Small intestine (tissue), 7 donors: ENCODE measurements around the gene PRIM2. TPM values are rescaled to one million over a fixed set of nuclear protein-coding genes. Genes with fewer than 3 reads are reported as not detected.
"Not testable (repeated sequence)": the region's sequence is repeated elsewhere in the genome, so short reads cannot be mapped to it uniquely, and the experiment has no call there.

Experiments
- DNase-seq, 2 donors: peaks; one replicate each; pipeline versions ENCODE4 v3.0.0 to v3.0.0-alpha.2; 2013
- FAIRE-seq: peaks from 2 replicates; lab custom pipeline; 2012; peaks lifted over from hg19 to GRCh38; lab: Jason Lieb, UNC
- H3K27ac ChIP-seq, 3 donors: one replicate each; pipeline ENCODE4 v1.5.1; 2013; ENCODE audit warnings: low read length in 2 of 3, mild to moderate bottlenecking in 2 of 3, control low read depth in 1 of 3, inconsistent platforms in 1 of 3, low read depth in 1 of 3, moderate library complexity in 1 of 3
- H3K27me3 ChIP-seq, 3 donors: one replicate each; pipeline ENCODE4 v1.6.1; 2013; ENCODE audit warnings: low read length in 3 of 3, inconsistent platforms in 1 of 3; ENCODE audit not compliant: control insufficient read depth in 3 of 3, insufficient read depth in 3 of 3
- H3K36me3 ChIP-seq, 3 donors: one replicate each; pipeline ENCODE4 v1.6.1; 2013; ENCODE audit warnings: low read length in 3 of 3, inconsistent platforms in 1 of 3, low read depth in 1 of 3, mild to moderate bottlenecking in 1 of 3, moderate library complexity in 1 of 3; ENCODE audit not compliant: control insufficient read depth in 3 of 3, insufficient read depth in 2 of 3
- H3K4me1 ChIP-seq, 3 donors: one replicate each; pipeline ENCODE4 v1.6.1; 2013; ENCODE audit warnings: low read length in 2 of 3, inconsistent platforms in 1 of 3, low read depth in 1 of 3, mild to moderate bottlenecking in 1 of 3, moderate library complexity in 1 of 3; ENCODE audit not compliant: control insufficient read depth in 3 of 3, insufficient read depth in 2 of 3
- H3K4me3 ChIP-seq, 3 donors: one replicate each; pipeline ENCODE4 v1.5.1; 2013; ENCODE audit warnings: low read length in 3 of 3, control low read depth in 1 of 3, inconsistent platforms in 1 of 3, low read depth in 1 of 3, mild to moderate bottlenecking in 1 of 3, moderate library complexity in 1 of 3
- H3K9me3 ChIP-seq, 2 donors: one replicate each; pipeline ENCODE4 v1.6.1; 2013; ENCODE audit warnings: low read depth in 1 of 2, low read length in 1 of 2; ENCODE audit not compliant: control insufficient read depth in 2 of 2, insufficient read depth in 1 of 2
- WGBS, 3 donors: extraction: QIAGEN DNeasy Blood & Tissue Kit; methylation state at CpG; one replicate each; pipeline ENCODE4 v1.1.7; 2013; 5-methylcytosine and 5-hydroxymethylcytosine counted together
- polyA plus RNA-seq, 4 donors: library from polyadenylated mRNA; stranded (reverse) in 3 of 4; unstranded in 1 of 4; fragments of 200-250 nt in 3 of 4; fragments of 120-200 nt in 1 of 4; gene quantifications; one replicate each; pipeline versions ENCODE4 v1.2.1 to v1.2.3, GENCODE V29; 2013
- donor health status: healthy with polysubstance abuse.
- donor health status: control.
- donor health status: control.
- donor health status: Bipolar disorder and iron deficiency.
- donor health status: healthy.

Gene PRIM2
- polyA plus RNA-seq, 4 donors, result 2.7 to 9.7 (median 5.9) TPM

DNA sequence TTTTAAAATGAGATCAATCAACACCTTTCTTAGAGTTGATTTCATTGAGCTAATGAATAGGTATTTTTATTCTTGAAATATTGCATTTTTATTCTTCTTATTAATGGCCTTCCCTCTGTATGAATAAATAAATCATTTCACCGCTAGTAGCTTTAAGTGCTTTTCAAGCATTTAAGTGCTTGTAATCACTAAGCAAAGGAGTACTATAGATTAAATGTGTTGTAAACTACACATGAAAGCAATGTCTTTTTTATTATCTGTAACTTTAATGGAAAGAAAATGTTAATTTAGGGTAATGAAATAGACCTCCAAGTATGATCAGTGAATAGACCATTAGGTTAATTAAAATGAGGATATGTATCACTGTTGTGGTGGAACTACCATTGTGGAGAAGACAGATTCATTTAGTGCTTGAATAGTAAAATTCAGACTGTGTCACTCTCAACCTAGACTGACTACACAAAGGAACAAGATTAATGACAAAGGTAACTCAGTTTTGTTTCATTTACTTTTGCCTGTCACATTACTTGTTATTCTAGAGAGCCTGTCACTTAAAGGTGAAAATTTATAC is 132.2 kb downstream of the PRIM2 start:
- H3K4me1 ChIP-seq, DNase-seq, H3K27ac ChIP-seq, H3K36me3 ChIP-seq, H3K9me3 ChIP-seq, H3K27me3 ChIP-seq, H3K4me3 ChIP-seq, FAIRE-seq: not testable (repeated sequence)
- WGBS, 3 donors, result 93 to 96% (median 95%) methylated on average over 1 of the region's 1 CpG

DNA sequence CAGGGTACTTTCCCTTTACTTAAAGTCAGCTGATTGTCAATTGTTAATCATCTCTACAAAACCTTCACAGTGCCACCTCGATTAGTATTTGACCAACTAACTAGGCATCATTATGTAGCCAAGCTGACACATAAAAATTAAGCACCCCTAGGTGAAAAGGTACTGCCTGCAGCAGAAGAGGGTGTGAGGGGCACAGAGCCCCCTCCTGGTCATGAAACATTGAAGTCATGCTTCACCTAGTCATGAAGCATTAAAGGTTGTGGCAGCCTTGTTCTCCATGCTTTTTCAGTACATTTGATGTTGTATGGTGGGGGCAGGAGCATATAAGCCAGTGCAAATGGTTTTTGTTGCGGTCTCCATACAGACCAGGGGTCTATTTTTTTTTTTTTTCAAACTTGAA is 142.4 kb downstream of the PRIM2 start:
- H3K4me1 ChIP-seq, H3K36me3 ChIP-seq, H3K27me3 ChIP-seq, DNase-seq, FAIRE-seq, H3K27ac ChIP-seq, H3K4me3 ChIP-seq, H3K9me3 ChIP-seq: not testable (repeated sequence)
- 80 to 89% (median 88%) methylated on average over 2 of the region's 2 CpGs for WGBS, 3 donors

DNA sequence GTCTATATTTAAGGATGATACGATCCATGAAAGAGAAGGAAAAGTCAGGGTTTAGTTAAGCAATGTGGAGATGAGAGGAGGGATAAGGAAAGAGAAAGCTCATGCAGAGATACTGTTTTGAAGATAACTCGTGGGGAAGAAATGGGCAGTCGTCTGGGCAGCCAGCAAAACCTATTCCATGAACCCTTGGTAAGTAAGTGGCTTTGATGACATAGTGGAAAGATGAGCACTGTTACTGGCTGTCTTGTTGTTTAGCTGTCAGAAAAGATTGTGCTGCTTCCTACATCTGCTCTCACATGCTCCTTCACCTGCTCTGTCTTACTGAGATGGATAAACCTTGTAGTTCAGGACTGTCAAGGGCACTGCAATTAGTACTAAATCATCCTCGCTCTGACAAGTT is 143.6 kb downstream of the PRIM2 start:
- WGBS, 3 donors, result 78 to 91% (median 83%) methylated on average over 4 of the region's 4 CpGs
- H3K27ac ChIP-seq, H3K27me3 ChIP-seq, H3K36me3 ChIP-seq, DNase-seq, H3K4me1 ChIP-seq, FAIRE-seq, H3K9me3 ChIP-seq, H3K4me3 ChIP-seq: not testable (repeated sequence)

DNA sequence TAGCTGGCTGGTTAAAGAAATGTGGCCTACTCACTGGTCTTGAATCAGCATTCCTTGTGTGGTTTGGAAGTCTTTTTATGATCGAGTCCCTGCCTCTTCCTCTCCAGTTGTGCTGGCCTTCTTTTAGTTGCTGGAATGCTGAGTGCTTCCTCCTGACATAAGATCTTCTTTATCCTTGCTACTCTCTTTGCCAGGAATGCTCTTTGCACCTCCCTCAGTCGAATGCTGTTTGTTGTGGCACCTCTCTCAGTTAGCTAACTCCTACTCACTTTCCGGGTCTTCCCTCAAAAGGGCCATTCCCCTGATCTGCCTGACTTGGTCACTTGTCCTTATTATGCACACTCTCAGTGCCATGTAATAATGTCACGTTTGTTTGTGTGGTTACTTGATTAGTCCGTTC is 146.4 kb downstream of the PRIM2 start:
- H3K36me3 ChIP-seq, H3K27me3 ChIP-seq, FAIRE-seq, H3K27ac ChIP-seq, DNase-seq, H3K9me3 ChIP-seq, H3K4me1 ChIP-seq, H3K4me3 ChIP-seq: not testable (repeated sequence)
- WGBS, 3 donors, result 79 to 86% (median 86%) methylated on average over 5 of the region's 5 CpGs

DNA sequence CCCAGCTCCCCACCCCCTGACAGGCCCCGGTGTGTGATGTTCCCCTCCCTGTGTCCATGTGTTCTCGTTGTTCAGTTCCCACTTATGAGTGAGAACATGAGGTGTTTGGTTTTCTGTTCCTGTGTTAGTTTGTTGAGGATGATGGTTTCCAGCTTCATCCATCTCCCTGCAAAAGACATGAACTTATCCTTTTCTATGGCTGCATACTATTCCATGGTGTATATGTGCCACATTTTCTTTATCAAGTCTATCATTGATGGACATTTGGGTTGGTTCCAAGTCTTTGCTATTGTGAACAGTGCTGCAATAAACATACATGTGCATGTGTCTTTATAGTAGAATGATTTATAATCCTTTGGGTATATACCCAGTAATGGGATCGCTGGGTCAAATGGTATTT is 148.5 kb downstream of the PRIM2 start:
- FAIRE-seq, DNase-seq, H3K9me3 ChIP-seq, H3K4me3 ChIP-seq, H3K36me3 ChIP-seq, H3K27ac ChIP-seq, H3K4me1 ChIP-seq, H3K27me3 ChIP-seq: not testable (repeated sequence)
- WGBS, 3 donors, result 90 to 98% (median 97%) methylated on average over 3 of the region's 3 CpGs

DNA sequence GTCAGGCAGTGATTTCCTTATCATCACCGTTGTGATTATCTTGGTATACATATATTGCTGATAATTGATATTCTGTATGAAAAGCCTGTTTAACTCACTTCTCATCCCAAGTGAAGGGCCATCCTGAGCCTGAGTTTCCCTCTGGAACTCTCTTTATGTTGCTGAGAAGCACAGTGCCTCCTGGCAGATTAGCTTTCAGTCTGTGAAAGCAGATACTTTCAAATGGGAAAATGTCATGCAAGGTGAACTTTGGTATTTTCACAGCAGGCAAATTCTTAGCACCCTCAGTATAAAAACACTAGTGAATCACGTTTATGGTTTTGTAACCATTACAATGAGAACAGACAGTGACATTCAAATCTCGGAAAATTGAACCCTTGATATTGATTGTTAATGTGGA is 151.6 kb downstream of the PRIM2 start:
- no peaks in the 10 kb centered on the region for H3K9me3 ChIP-seq
- H3K27ac ChIP-seq, result no peak overlapping the region
- DNase-seq (no peak), FAIRE-seq (no peak)
- no peaks in the 10 kb centered on the region for H3K27me3 ChIP-seq
- WGBS, 3 donors, result 27 to 61% (median 45%) methylated on average over 3 of the region's 3 CpGs
- H3K36me3 ChIP-seq, result no peaks in the 10 kb centered on the region
- no peak overlapping the region for H3K4me3 ChIP-seq
- H3K4me1 ChIP-seq, result no peaks in the 10 kb centered on the region

DNA sequence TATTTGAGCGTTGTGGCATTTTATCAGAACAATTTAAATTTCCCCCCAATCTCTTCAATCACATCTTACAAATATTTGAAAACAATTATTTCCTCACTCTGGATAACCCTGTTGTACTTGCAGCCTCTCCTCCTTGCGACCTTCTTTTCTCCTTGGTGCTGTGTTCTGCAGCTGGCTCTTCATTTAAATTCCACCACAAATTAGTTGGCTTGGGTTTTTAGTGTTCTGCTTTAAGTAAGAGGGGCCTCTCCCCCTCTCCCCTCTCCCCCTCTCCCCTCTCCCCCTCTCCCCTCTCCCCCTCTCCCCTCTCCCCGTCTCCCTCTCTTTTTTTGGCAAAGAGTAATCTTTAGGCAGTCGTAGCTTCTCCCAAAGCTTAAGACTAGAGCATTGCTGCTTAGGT is 152.7 kb downstream of the PRIM2 start:
- FAIRE-seq, H3K36me3 ChIP-seq, DNase-seq, H3K27me3 ChIP-seq, H3K9me3 ChIP-seq, H3K4me1 ChIP-seq, H3K4me3 ChIP-seq, H3K27ac ChIP-seq: not testable (repeated sequence)
- WGBS, 3 donors, result 88 to 95% (median 88%) methylated on average over 1 to 3 of the region's 4 CpGs

DNA sequence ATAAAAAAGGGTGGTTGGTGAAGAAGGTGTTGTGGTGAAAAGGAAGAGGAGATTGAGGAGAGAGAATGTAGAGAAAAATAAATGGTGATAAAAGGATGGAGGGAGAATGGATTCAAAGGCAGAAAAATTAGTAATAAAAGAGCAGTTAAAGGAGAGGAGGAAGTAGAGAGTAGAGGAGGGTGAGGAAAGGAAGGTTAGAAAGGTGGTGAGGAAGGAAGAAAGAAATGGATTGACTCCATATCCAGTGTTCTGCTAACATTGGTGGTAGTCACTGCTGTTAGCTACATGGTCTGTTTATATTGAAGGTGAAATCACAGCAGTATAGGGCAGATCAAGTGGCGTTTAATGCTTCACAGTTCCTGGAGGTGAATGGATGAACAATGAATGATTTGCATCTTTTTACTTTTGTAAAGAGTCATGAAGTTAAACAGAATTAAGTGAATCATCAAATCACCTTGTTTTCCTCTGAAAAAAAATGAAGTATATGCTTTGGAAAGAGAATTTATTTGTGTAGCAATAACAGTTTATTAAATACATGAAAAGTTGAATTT is 154.0 kb downstream of the PRIM2 start:
- not testable (repeated sequence) for DNase-seq, H3K4me3 ChIP-seq, H3K36me3 ChIP-seq, H3K4me1 ChIP-seq, H3K9me3 ChIP-seq, H3K27ac ChIP-seq, H3K27me3 ChIP-seq, FAIRE-seq
- WGBS, 3 donors, result 74 to 81% (median 80%) methylated on average over 1 of the region's 1 CpG

DNA sequence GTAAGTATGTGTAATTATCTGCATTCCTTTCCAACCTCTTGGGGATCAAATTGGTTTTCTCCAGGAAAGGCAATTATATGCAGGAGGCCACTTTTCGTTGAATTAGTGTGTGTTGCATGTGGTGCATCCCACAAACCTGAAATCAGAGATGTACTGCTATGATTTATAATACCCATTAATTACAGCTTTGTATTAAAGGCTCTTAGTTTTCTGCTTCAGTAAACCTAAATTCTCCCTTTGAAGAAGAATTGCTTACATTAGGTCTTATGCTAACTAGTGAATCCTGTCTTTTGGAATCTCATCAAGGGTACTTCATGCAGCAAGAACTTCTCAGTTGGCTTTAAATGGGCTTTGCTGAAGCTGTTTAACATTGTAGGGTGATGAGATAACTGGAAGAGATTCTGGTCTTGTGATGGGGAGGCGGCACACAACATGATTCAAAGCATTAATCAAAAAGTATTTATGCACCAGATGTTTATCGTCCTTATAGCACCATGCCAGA is 155.5 kb downstream of the PRIM2 start:
- H3K4me3 ChIP-seq, H3K4me1 ChIP-seq, H3K36me3 ChIP-seq, H3K27ac ChIP-seq, FAIRE-seq, H3K27me3 ChIP-seq, H3K9me3 ChIP-seq: not testable (repeated sequence)
- 59 to 64% (median 62%) methylated on average over 3 of the region's 3 CpGs for WGBS, 3 donors
- DNase-seq, result peak; percentile 1 to 2
